SHP77 (cell line): ENCODE measurements around the gene MDM2.
A peak's percentile ranks its signal among the peaks of the same experiment; 100 is the strongest.

Source experiments
- DNase-seq, 2 experiments: peaks; one replicate each; lab custom pipeline; 2025; lab: John Stamatoyannopoulos, UW

The MDM2 gene

GRCh38 chr12:68851592-68852306, 43.8 kb downstream of the MDM2 start:
- DNase-seq, result no peak

DNA sequence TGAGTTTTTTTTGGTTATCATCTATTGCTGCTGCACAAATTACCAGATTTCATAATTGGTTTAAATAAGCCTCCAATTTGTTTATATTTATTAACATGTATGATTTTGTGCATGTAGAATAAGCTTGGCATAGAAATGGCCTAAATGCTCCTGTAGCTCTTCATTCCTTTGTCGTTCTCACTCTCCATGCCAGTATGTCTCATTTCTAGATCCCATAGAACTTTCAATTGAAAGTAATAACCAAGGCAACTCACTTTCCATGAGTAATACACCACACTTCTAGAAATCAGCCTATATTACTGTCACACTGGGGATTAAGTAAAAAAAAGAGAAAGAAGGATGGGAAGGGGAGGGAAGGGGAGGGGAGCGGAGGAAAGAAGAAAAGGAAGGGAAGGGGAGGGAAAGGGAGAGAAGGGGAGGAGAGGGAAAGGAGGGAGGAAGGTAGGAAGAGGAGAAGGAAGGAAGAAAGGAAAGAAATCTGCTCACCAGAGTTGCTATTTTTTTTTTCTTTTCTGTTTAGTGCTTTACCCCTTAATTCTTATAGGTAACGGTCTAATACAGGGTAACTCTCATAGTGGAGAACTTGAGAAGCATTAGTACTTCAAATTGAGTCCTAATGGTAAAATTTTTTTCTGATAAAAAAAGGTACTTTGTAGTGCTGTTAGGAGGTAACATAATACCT, 45.6 kb downstream of the MDM2 start:
- DNase-seq, result no peak

- no peak for DNase-seq
These were observed 46.1 kb downstream of the MDM2 start for GRCh38 chr12:68854078-68854468.

- DNase-seq, result no peak
These were observed 46.6 kb downstream of the MDM2 start for GRCh38 chr12:68854554-68854953.

DNA sequence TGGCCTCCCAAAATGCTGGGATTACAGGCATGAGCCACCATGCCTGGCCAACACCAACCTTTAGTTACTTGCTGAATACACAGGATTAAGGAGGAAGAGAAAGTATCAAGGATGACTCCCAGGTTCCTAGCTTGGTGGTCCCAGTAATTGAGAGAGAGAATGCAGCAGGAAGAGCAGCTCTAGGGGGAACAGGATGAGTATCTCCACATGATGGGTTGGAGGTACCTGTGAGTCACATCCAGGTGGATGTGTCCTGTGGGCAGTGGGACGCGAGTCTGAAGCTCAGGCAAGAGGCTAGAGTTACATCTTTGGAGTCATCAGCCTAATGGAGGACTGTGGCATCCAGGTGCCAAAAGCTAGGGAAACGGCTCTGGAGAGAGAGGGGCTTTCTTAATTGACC, 47.1 kb downstream of the MDM2 start:
- no peak for DNase-seq

- no peak for DNase-seq
These were observed 47.8 kb downstream of the MDM2 start for GRCh38 chr12:68855771-68856170.

DNA sequence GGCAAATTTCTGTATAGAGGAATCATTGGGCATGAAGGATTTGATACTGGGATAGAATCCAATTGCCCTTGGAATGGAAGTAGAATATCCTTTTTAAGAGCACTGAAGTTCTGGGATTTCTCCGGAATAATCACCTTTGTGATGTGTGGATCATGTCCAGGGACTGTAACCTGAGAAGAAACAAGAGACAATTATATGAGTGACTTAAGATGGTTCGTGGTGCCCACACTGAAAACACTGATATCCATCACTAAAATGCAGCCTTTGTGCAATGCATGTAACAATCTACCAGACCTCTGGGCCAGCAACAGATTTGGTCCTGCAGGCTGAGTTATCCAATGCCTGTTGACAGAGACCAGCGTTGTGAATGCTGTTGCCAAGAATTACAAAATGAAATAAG, 48.5 kb downstream of the MDM2 start:
- no peak for DNase-seq

DNA sequence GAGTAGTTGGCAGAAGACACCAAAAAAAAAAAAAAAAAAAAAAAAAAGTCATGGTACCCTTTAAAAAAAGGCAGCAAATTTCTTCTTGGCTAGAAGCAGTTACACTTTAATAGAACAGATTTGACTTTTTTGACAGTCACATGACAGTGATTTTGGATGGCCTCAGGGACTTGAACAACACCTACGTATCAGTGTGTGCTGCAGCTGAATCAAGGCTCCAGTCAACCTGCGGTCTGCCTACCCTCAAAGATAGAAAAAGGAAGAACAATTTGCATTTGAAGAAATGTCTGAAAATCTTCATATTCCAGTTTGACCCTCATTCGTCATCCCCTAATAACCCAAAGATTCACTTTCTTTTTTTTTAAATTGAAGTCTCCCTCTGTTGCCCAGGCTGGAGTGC, 53.9 kb downstream of the MDM2 start:
- no peak for DNase-seq

GRCh38 chr12:68863109-68863770, 55.3 kb downstream of the MDM2 start:
- DNase-seq, result no peak

GRCh38 chr12:68863886-68864454, 56.0 kb downstream of the MDM2 start:
- peak; percentile 36 to 47 for DNase-seq

DNA sequence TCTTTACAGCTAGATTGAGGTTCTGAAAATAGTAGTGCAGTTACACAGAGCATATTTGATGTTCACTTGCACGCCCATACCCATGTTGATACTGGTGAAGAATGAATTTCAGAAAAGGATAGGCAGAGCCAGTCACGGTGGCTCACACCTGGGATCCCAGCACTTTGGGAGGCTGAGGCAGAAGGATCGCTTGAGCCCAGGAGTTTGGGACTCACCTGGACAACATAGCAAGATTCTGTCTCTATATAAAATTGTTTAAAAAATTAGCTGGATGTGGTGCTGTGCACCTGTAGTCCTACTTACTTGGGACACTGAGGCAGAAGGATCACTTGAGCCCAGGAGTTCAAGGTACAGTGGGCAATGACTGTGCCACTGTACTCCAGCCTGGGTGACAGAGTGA, 56.6 kb downstream of the MDM2 start:
- no peak for DNase-seq

DNA sequence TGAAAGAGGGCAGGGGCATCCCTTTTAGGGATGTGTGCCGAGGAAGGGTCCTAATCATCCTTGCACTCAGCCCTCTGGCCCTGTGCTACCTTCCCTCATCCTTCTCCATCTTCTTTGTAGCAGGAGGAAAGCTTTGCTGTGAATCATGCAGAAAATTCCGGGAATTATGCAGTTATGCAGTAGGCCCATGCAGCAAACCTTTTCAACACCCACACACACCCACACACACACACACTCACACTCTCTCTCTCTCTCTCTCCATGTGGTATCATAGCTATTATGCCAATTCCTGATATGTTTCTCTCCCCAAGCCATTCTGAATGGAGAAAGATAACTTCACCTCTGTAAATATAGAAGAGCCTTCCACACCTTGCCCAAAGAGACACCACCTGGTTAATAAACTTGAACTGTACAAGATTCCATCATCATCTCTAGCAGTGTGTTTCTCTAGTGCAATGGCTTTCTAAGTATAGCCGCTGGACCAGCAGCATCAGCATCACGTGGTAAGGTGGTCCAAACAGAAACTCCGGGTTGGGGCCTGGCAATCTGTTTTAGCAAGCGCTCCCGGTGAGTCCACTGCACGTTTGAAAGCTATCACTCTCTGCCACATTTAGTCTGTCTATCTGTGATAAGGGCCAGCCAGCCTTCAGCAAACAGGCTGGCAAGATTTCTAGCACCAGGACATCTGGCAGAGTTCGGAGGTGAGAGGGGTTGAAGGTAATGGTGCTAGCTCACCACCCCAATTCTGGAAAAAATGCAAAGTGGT, 57.6 kb downstream of the MDM2 start:
- no peak for DNase-seq

DNA sequence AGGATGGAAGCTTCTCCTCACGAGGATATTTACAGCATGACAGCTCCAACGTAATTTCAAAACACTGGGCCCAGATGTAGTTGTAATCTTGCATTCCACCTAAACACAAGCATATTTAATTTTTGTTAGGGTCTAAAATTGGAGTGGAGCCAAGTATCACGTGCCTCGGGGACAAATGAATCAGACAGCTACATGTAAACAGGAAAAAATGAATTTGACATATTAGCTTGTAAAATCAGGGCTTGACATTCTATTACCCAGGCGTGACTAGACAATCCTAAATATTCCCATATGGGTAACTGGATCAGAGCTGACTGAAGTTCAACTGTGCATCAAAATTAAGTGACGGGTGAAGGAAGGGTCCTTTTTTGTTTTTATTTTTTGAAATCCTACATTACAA, 59.0 kb downstream of the MDM2 start:
- no peak for DNase-seq

- no peak for DNase-seq
These were observed 59.6 kb downstream of the MDM2 start for GRCh38 chr12:68867606-68868005.

GRCh38 chr12:68868043-68868790, 60.2 kb downstream of the MDM2 start:
- no peak for DNase-seq

DNA sequence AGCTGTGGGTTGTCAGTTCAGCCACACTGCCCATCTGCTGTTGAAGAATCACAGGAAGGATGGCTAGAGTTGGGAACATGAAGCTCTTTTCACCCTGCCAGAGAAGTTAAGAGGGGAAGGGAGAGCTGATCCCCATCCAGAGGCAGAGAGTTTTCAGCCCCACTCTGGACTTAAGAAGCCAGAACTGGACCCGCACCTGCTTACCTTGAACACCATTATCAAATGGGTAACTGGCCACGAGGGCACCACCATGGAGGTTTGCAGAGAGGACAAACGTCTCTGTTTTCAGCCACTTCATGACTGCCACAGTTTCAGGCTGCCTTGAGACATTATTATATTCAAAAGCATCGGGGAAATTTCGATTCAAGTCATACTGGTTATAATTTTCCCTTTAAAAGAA, 62.0 kb downstream of the MDM2 start:
- no peak for DNase-seq

DNA sequence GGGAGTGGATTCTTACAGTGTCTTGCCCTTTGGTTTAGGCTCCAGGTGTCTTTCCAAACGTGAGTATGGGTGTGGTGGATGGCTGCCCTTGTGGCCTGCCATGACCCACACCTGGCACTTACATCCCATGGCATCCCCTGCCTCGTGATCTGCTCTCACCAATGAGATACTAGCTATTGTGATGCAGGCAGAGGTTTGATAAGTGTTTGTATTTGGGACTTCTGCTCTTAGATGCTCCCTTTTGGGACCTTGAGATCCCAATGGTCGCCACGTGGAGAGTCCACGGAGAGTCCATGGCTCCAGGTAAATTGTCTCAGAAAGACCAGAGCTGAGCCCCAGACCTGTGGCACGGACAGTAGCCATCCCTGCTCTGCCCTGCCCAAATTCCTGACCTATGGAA, 62.5 kb downstream of the MDM2 start:
- DNase-seq, result no peak

DNA sequence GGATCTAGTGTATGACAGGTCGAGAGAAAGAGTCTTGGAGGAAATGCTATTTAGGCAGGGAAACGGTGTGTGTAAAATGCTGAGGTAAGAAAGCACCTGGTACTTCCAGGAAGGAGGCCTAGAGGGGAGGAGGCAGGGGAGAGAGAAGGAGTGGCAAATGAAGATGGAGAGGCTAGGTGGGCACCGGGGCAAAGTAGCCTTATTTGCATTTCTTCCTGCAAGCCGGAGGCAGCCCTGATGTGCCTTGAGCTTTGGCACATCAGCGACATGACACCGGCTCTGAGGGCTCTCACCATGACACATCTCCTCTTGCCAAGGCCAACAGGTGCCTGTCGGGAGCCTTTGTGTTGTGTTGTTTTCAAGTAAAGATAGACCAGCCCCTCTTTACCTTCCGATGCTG, 63.4 kb downstream of the MDM2 start:
- no peak for DNase-seq

DNA sequence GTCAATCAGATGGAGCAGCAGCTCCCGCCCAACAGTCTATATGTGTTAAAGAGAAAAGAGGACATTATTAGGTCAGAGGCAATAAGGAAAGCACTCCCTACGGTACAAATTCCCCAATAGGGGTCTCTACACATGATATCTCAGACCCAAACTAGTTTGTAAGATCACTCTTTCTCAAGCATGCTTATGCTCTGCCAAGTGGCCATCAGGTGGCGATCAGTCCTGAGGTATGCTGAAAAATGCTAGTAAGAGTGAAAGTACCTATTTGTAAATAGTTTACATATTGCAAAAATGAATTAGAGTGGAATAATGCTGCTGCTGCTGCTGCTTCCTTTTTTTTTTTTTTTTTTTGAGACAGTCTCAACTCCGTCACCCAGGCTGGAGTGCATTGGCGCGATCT, 63.9 kb downstream of the MDM2 start:
- peak in 1 of 2 experiments; percentile 18 for DNase-seq

GRCh38 chr12:68873316-68873715, 65.3 kb downstream of the MDM2 start:
- DNase-seq, result no peak

- DNase-seq, result no peak
These were observed 68.5 kb downstream of the MDM2 start for GRCh38 chr12:68876461-68876860.

DNA sequence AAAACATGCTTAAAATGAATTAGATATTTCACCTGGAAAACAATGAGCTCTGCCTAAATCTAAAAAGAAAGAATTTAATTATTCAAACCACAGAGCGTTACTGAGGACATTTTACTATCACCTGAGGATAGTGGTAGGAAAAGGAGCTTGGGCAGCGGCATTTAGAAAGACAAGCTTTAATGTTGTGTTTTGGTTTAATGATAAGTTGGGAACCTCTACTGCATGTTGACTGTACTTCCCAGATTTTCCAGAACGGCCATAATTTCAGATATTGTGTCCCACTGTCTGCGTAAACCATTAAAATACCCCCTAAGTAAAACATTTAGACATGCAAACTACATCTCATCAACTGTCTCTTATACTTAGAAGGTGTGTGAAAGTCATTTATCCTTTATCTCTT, 69.6 kb downstream of the MDM2 start:
- no peak for DNase-seq
